Measurements from ENCODE around the gene USP48.
"Not testable (repeated sequence)": the region's sequence is repeated elsewhere in the genome, so short reads cannot be mapped to it uniquely, and the experiment has no call there.

USP48 gene

GRCh38 chr1:21814241-21814918 is 31.4 kb upstream of the USP48 start:
- no peak for DNase-seq

GRCh38 chr1:21813542-21813941 is 30.6 kb upstream of the USP48 start:
- DNase-seq = no peak

GRCh38 chr1:21811875-21812305 is 28.9 kb upstream of the USP48 start, which contains the start of gene LDLRAD2:
Gene LDLRAD2 (plus strand): TSS chr1:21812265. CDS start chr1:21812452, 187 bp downstream.
- DNase-seq = peak; percentile 9

- DNase-seq = no peak
Observed at GRCh38 chr1:21804536-21804935, 21.6 kb upstream of the USP48 start.

- DNase-seq = no peak
Observed at GRCh38 chr1:21801100-21801499, 18.2 kb upstream of the USP48 start.

GRCh38 chr1:21799730-21800129 is 16.8 kb upstream of the USP48 start:
- no peak for DNase-seq

GRCh38 chr1:21795075-21795474 is 12.1 kb upstream of the USP48 start:
- no peak for DNase-seq

GRCh38 chr1:21794656-21795055 is 11.7 kb upstream of the USP48 start:
- DNase-seq = no peak

- no peak for DNase-seq
Observed at GRCh38 chr1:21793104-21793503, 10.2 kb upstream of the USP48 start.

GRCh38 chr1:21786640-21787039 is 3.7 kb upstream of the USP48 start:
- no peak for DNase-seq

GRCh38 chr1:21785764-21786163 is 2.8 kb upstream of the USP48 start:
- DNase-seq = not testable (repeated sequence)

GRCh38 chr1:21783679-21784603 is 992 bp upstream of the USP48 start:
- peak; percentile 94 for DNase-seq

- DNase-seq = peak; percentile 76
Observed at GRCh38 chr1:21782349-21782867, 541 bp downstream of the USP48 start.

- peak; percentile 34 for DNase-seq
Observed at GRCh38 chr1:21781815-21782348, 1.1 kb downstream of the USP48 start.

GRCh38 chr1:21779613-21780521 is 3.1 kb downstream of the USP48 start:
- DNase-seq = no peak

GRCh38 chr1:21778405-21778727 is 4.6 kb downstream of the USP48 start:
- DNase-seq = no peak

- not testable (repeated sequence) for DNase-seq
Observed at GRCh38 chr1:21776925-21777324, 6.0 kb downstream of the USP48 start.

GRCh38 chr1:21775985-21776562 is 6.9 kb downstream of the USP48 start:
- DNase-seq = no peak

GRCh38 chr1:21775550-21775914 is 7.4 kb downstream of the USP48 start:
- no peak for DNase-seq

GRCh38 chr1:21774835-21775549 is 8.0 kb downstream of the USP48 start:
- DNase-seq = no peak

GRCh38 chr1:21773585-21773984 is 9.4 kb downstream of the USP48 start:
- DNase-seq = no peak

Data from NCI-H69 (cell line).